B cell (primary cell): ENCODE results near the gene SATB1. TPM values are rescaled to one million over a fixed set of nuclear protein-coding genes. Genes with fewer than 3 reads are reported as not detected.
"Not testable (repeated sequence)": the region's sequence is repeated elsewhere in the genome, so short reads cannot be mapped to it uniquely, and the experiment has no call there.

Experiments
- ATAC-seq: fragments of 200-7000 bp; cut with Tn5 transposase; one replicate; pipeline ENCODE4 v1.10.0; 2021; ENCODE audit warnings: low read depth, mild to moderate bottlenecking, moderate number of reproducible peaks, moderate library complexity
- CTCF ChIA-PET: fragments of 350-600 bp; sonication (Branson Sonifier 250); formaldehyde crosslinking; loops from one replicate; lab custom pipeline; 2021; ENCODE audit warnings: antibody characterized with exemption, inconsistent platforms; lab: Charles Lee
- POLR2A ChIA-PET: fragments of 350-600 bp; sonication (Branson Sonifier 250); formaldehyde crosslinking; loops from one replicate; lab custom pipeline; 2021; ENCODE audit warnings: antibody characterized with exemption; lab: Charles Lee
- DNase-seq: peaks from one replicate; pipeline ENCODE4 v3.0.0; 2013
- H2AFZ ChIP-seq: 2 replicates; pipeline ENCODE4 v1.6.1; 2012; ENCODE audit warnings: mild to moderate bottlenecking, low read depth, low read length; ENCODE audit not compliant: insufficient read depth, poor library complexity, severe bottlenecking
- H3K27ac ChIP-seq, 2 donors: 1 replicate in 1 of 2; 2 replicates in 1 of 2; pipeline ENCODE4 v1.5.1; 2012 to 2013; ENCODE audit warnings: low read length in 2 of 2, mild to moderate bottlenecking in 2 of 2, moderate library complexity in 1 of 2
- H3K27me3 ChIP-seq, 4 experiments: fragments of 200-600 bp in 1 of 4; sonication (generic) in 1 of 4; replicated peaks in 1 of 4; 1 replicate in 2 of 4; 2 replicates in 2 of 4; pipeline versions ENCODE4 v1.6.1 to v1.7.0; 2013 to 2016; ENCODE audit warnings: low read length in 3 of 4, mild to moderate bottlenecking in 2 of 4, mixed read lengths in 1 of 4, moderate library complexity in 1 of 4; ENCODE audit not compliant: insufficient read depth in 4 of 4, control insufficient read depth in 3 of 4; ENCODE audit errors: control extremely low read depth in 1 of 4
- H3K36me3 ChIP-seq, 2 experiments: replicated peaks in 1 of 2; 1 replicate in 1 of 2; 2 replicates in 1 of 2; pipeline versions ENCODE4 v1.6.1 to v1.7.1; 2013; ENCODE audit warnings: low read length in 1 of 2; ENCODE audit not compliant: insufficient read depth in 2 of 2, control insufficient read depth in 1 of 2; ENCODE audit errors: control extremely low read depth in 1 of 2, extremely low read depth in 1 of 2
- H3K4me1 ChIP-seq, 2 donors: fragments of 200-600 bp in 1 of 2; sonication (generic) in 1 of 2; 1 replicate in 1 of 2; 2 replicates in 1 of 2; pipeline versions ENCODE4 v1.5.1 to v1.6.1; 2013 to 2017; ENCODE audit warnings: low read length in 2 of 2; ENCODE audit not compliant: control insufficient read depth in 2 of 2, insufficient read depth in 2 of 2
- H3K4me2 ChIP-seq: replicated peaks from 2 replicates; pipeline ENCODE3; 2012; ENCODE audit warnings: mild to moderate bottlenecking, low read depth, low read length; ENCODE audit not compliant: poor library complexity, severe bottlenecking
- H3K4me3 ChIP-seq, 5 experiments: fragments of 200-600 bp in 1 of 5; sonication (generic) in 1 of 5; 1 replicate in 3 of 5; 2 replicates in 2 of 5; pipeline versions ENCODE4 v1.5.1 to v1.7.0; 2011 to 2016; ENCODE audit warnings: low read length in 4 of 5, mild to moderate bottlenecking in 4 of 5, low read depth in 2 of 5, control low read depth in 1 of 5, moderate library complexity in 1 of 5; ENCODE audit not compliant: insufficient read depth in 1 of 5; ENCODE audit errors: control extremely low read depth in 1 of 5, extremely low read depth in 1 of 5
- H3K79me2 ChIP-seq: fragments of 200-600 bp; sonication (generic); one replicate; pipeline ENCODE4 v1.6.0; 2016; ENCODE audit warnings: low read length; ENCODE audit not compliant: control insufficient read depth, insufficient read depth
- H3K9ac ChIP-seq: fragments of 200-600 bp; sonication (generic); 2 replicates; pipeline ENCODE4 v1.6.1; 2017; ENCODE audit warnings: mild to moderate bottlenecking, low read length, moderate library complexity
- H3K9me3 ChIP-seq, 3 donors: one replicate each; pipeline versions ENCODE4 v1.6.1 to v1.7.1; 2013; ENCODE audit warnings: low read length in 2 of 3; ENCODE audit not compliant: control insufficient read depth in 2 of 3, insufficient read depth in 1 of 3; ENCODE audit errors: control extremely low read depth in 1 of 3
- H4K20me1 ChIP-seq: 2 replicates; pipeline ENCODE4 v1.6.0; 2012; ENCODE audit warnings: mild to moderate bottlenecking, low read length; ENCODE audit not compliant: insufficient read depth, control insufficient read depth, poor library complexity, severe bottlenecking
- H3K27ac Mint-ChIP-seq: one replicate; pipeline ENCODE4 v1.8.0; 2021; ENCODE audit warnings: mixed read lengths
- H3K27me3 Mint-ChIP-seq: one replicate; pipeline ENCODE4 v1.8.0; 2021; ENCODE audit warnings: mixed read lengths
- H3K4me1 Mint-ChIP-seq: one replicate; pipeline ENCODE4 v1.8.0; 2021; ENCODE audit warnings: mixed read lengths
- H3K4me3 Mint-ChIP-seq: one replicate; pipeline ENCODE4 v1.8.0; 2021; ENCODE audit warnings: mixed read lengths
- H3K9me3 Mint-ChIP-seq: one replicate; pipeline ENCODE4 v1.8.0; 2022; ENCODE audit warnings: mixed read lengths; ENCODE audit not compliant: insufficient read depth
- CTCF ChIP-seq: fragments of 200-600 bp; IDR thresholded peaks from one replicate; pipeline ENCODE4 v1.8.0; 2022; ENCODE audit warnings: antibody characterized with exemption, mild to moderate bottlenecking
- EZH2 ChIP-seq: IDR thresholded peaks from 2 replicates; pipeline ENCODE4 v1.6.1; 2012; ENCODE audit warnings: borderline replicate concordance, low read depth, mild to moderate bottlenecking, moderate library complexity, low read length; ENCODE audit not compliant: insufficient read depth, poor library complexity, severe bottlenecking
- WGBS: methylation state at CpG from one replicate; pipeline ENCODE4 v1.1.5; 2013; ENCODE audit warnings: missing lambda C conversion rate; ENCODE audit not compliant: insufficient coverage; 5-methylcytosine and 5-hydroxymethylcytosine counted together
- intact Hi-C: fragments of 100-400 bp; cut with micrococcal nuclease; formaldehyde crosslinking; loops from one replicate; pipeline ENCODE4 v1.10.0; 2022
- polyA plus RNA-seq: library from polyadenylated mRNA; depleted of rRNA; stranded (reverse); fragments of >200 nt; gene quantifications from 2 replicates; pipeline ENCODE4 v1.2.3, GENCODE V29; 2012
- total RNA-seq, 2 donors: library from RNA; stranded (reverse); fragments of 120-200 nt in 1 of 2; gene quantifications; 1 replicate in 1 of 2; 2 replicates in 1 of 2; pipeline versions ENCODE4 v1.2.3 to v1.2.4, GENCODE V29; 2013 to 2022

The SATB1 gene
- total and polyA plus RNA-seq, 2 donors (not counting 1 experiment from before 2014, with no cell fraction given), result 42.3 to 66.5 TPM

GRCh38 chr3:18337231-18337630 lies 87.9 kb downstream of the SATB1 start:
- H3K9ac ChIP-seq, result no peak overlapping the region
- peaks cover 14% of the 10 kb centered on the region for H3K27me3 Mint-ChIP-seq
- no peak overlapping the region for H3K27ac Mint-ChIP-seq
- WGBS, result no CpG with 5 or more reads among the region's 1 CpG
- no peak for ATAC-seq
- peaks cover 2% of the 10 kb centered on the region for H3K9me3 Mint-ChIP-seq
- H3K4me1 Mint-ChIP-seq, result peaks cover 2% of the 10 kb centered on the region
- intact Hi-C loops, result no loop called here
- CTCF ChIA-PET, result no interaction called here
- H2AFZ ChIP-seq, result no peak overlapping the region
- no peak for DNase-seq
- no peaks in the 10 kb centered on the region for H3K4me1 ChIP-seq
- no peaks in the 10 kb centered on the region for H3K9me3 ChIP-seq
- H3K4me3 Mint-ChIP-seq, result no peak overlapping the region
- no peak overlapping the region for H3K27ac ChIP-seq
- no peaks in the 10 kb centered on the region for H3K36me3 ChIP-seq
- TF ChIP-seq CTCF (no peak), EZH2 (no peak)
- no peak overlapping the region for H3K4me3 ChIP-seq
- peaks cover 0 to 3% (median 0%) of the 10 kb centered on the region in 4 experiments for H3K27me3 ChIP-seq
- no peaks in the 10 kb centered on the region for H4K20me1 ChIP-seq
- POLR2A ChIA-PET, result no interaction called here
- no peaks in the 10 kb centered on the region for H3K79me2 ChIP-seq
- no peak overlapping the region for H3K4me2 ChIP-seq

- no peak for DNase-seq
- Histone ChIP-seq H3K9ac (no peak overlapping the region), H3K9me3 (no peaks in the 10 kb centered on the region), H3K4me3 (no peak overlapping the region), H3K79me2 (no peaks in the 10 kb centered on the region), H4K20me1 (no peaks in the 10 kb centered on the region), H3K4me2 (no peak overlapping the region), H2AFZ (no peak overlapping the region), H3K27me3 (peaks cover 0 to 3% (median 0%) of the 10 kb centered on the region in 4 experiments), H3K27ac (no peak overlapping the region), H3K4me1 (no peaks in the 10 kb centered on the region), H3K36me3 (no peaks in the 10 kb centered on the region)
- TF ChIP-seq CTCF (no peak), EZH2 (no peak)
- intact Hi-C loops, result no loop called here
- H3K27me3 Mint-ChIP-seq, result peaks cover 14% of the 10 kb centered on the region
- H3K9me3 Mint-ChIP-seq, result peaks cover 2% of the 10 kb centered on the region
- peaks cover 2% of the 10 kb centered on the region for H3K4me1 Mint-ChIP-seq
- no peak overlapping the region for H3K27ac Mint-ChIP-seq
- H3K4me3 Mint-ChIP-seq, result no peak overlapping the region
- no peak for ATAC-seq
- POLR2A ChIA-PET, result interaction anchor here (0.6 kb wide), 1 partner anchor 1790 kb away, joined by 9 read pairs; no protein-coding TSS in a partner anchor
- CTCF ChIA-PET, result no interaction called here
These were observed 90.1 kb downstream of the SATB1 start for GRCh38 chr3:18334837-18335601.

- H2AFZ ChIP-seq, H3K4me1 Mint-ChIP-seq, H3K27me3 Mint-ChIP-seq, H3K79me2 ChIP-seq, H3K9ac ChIP-seq, H3K36me3 ChIP-seq, H3K4me1 ChIP-seq, CTCF ChIA-PET, intact Hi-C loops, H3K4me3 ChIP-seq, ATAC-seq, H3K4me2 ChIP-seq, H3K9me3 ChIP-seq, DNase-seq, H3K27ac Mint-ChIP-seq, H3K9me3 Mint-ChIP-seq, POLR2A ChIA-PET, H3K27ac ChIP-seq, H4K20me1 ChIP-seq, H3K4me3 Mint-ChIP-seq, H3K27me3 ChIP-seq: not testable (repeated sequence)
- WGBS, result 100% methylated on average over 8 of the region's 25 CpGs
These were observed 94.2 kb downstream of the SATB1 start for GRCh38 chr3:18330772-18331441.
